Stimulated activated CD8-positive, alpha-beta memory T cell treated with anti-CD3 and anti-CD28 coated beads, Interleukin-4, amount 100 ng/mL, for 48 hours (primary cell): ENCODE results near the gene POFUT2.
A peak's percentile ranks its signal among the peaks of the same experiment; 100 is the strongest.

Source experiments
- DNase-seq: peaks from one replicate; pipeline ENCODE4 v3.0.0-alpha.2; 2020

POFUT2 gene, protein sequence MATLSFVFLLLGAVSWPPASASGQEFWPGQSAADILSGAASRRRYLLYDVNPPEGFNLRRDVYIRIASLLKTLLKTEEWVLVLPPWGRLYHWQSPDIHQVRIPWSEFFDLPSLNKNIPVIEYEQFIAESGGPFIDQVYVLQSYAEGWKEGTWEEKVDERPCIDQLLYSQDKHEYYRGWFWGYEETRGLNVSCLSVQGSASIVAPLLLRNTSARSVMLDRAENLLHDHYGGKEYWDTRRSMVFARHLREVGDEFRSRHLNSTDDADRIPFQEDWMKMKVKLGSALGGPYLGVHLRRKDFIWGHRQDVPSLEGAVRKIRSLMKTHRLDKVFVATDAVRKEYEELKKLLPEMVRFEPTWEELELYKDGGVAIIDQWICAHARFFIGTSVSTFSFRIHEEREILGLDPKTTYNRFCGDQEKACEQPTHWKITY

DNA sequence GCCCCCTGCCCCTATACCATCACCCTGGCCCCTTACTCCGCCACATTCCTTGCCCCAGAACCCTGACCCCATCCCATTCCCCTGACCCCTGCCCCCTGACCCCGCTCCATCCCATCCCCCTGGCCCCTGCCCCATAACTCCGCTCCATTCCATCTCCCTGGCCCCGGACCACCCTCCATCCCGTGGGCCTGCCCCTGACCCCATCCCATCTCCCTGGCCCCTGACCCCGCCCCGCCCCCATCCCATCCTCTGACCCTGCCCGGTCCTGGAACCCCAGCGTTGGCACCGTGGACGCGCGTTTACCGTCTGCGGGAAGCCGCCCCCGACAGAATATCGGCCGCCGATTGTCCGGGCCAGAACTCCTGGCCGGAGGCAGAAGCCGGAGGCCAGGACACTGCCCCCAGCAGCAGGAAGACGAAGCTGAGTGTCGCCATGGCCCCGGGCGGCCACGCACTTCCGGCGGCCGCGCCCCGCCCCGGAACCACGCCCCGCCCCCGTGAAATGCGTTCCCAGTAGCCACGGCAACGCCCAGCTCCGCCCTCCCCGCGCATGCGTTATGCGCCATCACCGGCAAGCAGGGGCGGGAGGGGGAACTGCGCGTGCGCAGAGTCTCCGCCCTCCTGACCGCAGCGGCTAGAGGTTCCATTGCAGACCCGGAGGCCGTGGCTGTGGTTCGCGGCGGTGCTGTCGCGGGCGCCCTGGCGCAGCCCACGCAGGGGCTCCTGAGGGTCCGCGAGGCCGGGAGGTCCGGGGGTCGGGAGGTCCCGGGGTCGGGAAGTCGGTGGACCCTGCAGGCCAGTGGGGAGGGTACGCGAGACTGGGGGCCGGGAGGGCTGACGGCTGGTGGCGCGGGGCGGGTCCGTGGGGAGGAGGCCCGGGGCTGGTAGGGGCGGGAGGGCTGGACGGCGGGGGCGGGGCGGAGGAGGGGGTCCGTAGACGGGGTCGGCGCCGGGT, at the start of gene POFUT2:
POFUT2 (minus strand) TSS at position 458 of the 954 bp plus-strand sequence; CDS start at position 434, 24 bp downstream.
- peak; percentile 99 for DNase-seq

DNA sequence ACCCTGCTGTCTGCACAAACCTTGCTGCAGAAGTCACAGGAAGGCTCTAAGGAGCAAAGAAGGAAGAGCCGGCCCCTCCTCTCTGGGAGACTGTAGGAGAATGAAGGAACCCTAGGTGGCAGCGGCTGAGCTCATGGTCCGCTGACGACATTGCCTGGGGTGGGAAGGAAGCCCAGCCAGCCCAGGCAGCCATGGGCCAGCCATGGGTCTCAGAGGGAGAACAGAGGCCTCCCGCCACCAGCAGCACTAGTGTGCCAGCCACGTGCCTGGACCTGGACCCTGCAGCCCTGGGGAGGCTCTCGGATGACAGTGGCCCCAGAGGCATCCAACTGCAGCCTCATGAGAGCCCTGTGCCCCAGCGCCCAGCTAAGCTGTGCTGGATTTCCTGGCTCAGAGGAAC, 49.2 kb upstream of the POFUT2 start:
- no peak for DNase-seq

DNA sequence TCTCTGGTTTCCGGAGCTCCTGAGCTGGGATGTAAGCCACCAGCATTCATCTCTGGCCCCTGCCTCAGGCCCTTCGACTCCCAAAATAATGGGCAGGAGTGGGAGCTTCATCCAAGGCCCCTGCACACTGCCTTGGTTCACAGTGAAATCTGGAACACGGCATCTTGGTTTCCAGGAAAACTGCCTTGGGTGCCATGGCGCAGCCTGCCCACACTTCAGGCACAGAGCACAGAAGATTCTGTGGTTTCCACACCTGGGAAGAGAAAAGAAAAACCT, 48.8 kb upstream of the POFUT2 start:
- DNase-seq = no peak

DNA sequence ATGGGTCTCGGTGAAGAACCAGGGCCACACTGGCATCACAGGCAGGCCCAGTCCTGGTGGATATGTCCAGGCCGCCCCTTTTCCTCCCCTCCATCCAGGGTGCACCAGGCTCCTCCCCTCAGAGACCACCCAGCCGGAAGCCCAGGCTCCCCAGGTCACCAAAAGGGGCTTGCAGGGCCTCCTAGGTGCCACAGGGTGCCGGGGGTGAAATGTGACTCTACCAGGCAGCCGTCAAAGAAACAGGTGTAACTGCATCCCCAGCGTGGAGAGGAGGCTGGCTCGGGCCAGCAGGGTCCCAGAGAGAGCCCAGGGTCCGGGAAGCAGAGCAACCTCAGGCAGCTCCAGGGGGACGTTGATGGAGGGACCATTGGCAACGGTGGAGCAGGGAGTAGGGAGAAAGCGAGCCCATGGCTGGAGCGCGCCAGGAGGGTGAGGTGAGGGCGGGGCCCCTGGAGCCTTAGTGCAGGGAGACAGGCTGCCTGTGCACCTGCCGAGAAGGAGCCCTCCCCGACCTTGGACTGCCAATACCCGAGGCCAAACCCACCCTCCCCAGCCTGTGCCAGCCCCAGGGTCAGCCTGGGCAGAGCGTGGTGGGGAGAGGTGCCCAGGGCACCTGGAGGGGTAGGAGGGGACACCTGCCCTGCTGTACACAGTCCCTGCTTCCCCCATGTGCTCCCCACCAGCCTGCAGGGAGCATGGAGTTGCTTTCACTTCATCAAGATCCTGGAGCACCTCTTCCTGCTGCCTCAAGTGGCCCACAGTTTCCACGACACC, 48.3 kb upstream of the POFUT2 start:
- no peak for DNase-seq

DNA sequence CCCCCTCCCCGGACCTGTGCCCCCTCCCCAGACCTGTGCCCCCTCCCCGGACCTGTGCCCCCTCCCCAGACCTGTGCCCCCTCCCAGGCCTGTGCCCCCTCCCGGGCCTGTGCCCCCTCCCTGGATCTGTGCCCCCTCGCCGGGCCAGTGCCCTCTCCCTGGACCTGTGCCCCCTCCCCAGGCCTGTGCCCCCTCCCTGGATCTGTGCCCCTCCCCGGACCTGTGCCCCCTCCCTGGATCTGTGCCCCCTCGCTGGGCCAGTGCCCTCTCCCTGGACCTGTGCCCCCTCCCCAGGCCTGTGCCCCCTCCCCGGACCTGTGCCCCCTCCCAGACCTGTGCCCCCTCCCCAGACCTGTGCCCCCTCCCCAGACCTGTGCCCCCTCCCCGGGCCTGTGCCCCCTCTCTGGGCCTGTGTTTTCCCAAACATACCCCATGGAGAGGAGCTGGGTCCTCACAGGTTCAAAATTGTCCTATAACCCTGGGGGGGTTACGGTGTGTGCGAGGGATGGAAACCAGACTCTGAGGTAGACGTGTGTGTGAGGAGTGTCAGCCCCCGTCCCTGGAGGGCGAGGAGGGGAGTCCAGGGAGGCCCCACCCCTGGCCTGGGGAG, 47.6 kb upstream of the POFUT2 start:
- no peak for DNase-seq

DNA sequence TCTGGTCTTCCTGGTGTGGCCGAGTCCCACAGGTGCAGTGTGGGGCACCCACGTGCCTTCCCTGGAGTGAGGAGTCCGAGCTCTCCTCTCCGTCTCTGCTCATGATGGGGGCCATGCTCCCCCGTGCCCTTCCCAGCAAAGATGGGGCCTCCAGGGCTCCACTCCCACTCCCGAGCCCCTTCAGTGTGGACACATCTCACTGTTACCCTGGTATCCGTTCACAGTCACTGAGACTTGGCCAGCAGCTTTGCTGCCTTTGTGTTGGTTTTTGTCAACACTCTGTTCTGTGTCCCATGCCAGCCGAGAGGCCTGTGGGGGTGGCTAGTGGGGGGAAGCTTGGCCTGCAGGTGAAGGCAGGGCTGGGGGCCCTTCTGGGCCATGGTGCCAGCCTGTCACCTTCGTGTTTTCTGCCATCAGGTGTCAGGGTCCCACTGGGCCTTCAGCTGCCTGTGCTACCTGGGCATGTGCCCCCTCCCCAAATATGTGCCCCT, 46.9 kb upstream of the POFUT2 start:
- no peak for DNase-seq

DNA sequence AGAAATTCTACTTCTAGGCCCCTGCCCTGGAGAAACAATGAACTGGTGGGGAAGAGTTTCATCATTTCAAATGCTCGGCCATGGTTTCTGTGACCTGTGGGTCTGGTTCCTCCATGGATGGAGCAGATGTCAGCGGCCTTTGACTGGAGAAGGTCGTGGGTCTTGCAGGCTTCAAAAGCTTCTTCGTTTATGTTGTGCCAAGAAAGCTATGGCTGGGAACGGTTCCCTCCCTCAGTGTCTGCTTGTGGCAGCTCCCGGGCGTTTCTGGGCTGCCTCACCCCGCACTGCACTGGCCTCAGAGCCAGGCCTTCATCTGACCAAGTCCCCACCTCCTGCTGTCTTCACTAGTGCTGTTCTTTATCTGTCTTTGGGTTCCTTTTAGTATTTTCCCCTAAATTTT, 46.4 kb upstream of the POFUT2 start:
- no peak for DNase-seq

DNA sequence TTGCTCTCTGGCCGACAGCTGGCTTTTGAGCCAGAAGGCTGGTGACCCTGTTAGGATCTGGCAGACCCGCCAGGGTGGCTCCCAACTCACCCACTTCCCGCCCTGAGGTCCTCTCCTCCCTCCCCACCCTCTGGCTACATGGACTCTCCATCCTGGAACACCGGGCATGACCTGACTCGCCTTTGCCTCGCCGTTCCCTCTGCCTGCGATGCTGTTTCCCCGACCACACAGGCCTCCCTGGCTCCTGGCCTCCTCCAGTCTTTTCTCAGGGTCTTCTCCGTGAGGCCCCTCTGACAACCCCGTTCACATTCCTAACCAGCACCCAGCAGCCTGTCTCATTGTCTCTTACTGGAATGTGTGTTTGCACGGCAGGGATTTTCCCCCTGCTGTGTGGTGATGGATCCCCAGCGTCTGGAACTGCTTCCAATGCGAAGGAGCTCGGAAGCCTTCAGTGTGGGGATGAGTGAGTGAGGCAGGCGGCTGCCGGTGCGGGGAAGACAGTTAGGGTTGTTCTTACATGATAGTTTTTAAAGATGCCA, 46.0 kb upstream of the POFUT2 start:
- DNase-seq = no peak

DNA sequence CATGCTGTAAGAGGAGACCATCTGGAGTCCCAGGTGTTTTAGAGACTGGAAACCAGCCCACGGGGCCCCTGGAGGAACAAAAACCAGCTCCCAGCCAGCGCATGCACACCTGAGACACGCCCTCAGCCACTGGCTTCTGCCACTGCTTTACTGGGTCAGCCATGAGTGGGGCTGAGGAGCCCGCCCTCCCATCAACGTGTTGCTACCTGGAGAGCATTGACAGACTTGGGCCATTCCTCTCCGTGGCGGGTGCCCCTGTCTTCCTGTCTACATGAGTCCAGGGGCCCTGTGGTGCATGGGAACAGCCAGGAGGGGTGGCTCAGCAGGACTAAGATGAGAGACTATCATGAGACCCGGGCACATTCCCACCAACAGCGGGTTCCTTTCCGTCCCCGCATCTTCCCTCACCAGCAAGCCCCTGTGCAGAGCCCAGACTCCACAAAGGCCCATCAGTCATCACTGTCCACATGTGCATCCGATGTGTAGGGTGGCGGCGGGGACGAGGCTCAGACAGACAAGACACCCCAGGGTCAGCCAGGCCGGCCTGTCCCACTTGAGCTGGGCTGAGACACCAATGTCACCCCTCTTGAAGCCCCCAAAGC, 45.4 kb upstream of the POFUT2 start:
- DNase-seq = no peak

DNA sequence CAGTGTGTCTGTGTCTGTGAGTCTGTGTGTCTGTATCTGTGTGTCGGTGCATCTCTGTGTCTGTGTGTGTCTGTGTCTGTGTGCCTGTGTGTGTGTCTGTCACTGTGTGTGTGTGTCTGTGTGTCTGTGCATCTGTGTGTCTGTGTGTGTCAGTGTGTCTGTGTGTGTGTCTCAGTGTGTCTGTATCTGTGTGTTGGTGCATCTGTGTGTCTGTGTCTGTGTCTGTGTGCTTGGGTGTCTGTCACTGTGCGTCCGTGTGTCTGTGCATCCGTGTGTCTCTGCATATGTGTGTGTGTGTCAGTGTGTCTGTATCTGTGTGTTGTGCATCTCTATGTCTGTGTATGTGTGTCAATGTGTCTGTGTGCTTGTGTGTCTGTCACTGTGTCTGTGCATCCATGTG, 44.7 kb upstream of the POFUT2 start:
- DNase-seq = no peak

DNA sequence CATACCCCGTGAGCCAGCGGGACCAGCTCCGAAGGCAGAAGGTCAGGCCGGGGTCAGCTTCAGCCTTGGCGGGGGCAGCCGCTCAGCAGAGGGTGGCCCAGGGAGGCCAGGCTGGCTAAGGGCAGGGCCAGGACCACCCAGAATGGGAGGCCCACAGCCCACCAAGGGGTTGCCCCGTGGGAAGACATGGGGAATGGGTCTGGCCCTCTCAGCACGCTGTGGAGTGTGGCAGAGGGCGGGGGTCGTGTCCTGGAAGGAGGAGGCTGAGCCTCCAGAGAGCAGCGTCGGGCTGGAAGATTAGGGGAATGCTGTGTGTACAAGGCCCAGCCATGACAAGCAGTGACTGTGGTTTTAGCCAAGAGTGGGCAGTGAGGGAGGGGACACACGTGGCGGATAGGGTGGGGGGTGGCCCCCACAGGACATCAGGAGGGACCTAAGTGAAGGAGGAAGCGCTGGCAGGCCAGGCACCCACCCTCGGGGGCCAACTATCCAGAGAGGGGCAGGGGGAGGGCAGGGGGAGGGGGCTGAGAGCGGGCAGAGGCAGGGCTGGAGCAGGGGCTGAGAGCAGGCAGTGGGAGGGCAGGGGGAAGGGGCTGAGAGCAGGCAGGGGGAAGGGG, 43.9 kb upstream of the POFUT2 start:
- no peak for DNase-seq

DNA sequence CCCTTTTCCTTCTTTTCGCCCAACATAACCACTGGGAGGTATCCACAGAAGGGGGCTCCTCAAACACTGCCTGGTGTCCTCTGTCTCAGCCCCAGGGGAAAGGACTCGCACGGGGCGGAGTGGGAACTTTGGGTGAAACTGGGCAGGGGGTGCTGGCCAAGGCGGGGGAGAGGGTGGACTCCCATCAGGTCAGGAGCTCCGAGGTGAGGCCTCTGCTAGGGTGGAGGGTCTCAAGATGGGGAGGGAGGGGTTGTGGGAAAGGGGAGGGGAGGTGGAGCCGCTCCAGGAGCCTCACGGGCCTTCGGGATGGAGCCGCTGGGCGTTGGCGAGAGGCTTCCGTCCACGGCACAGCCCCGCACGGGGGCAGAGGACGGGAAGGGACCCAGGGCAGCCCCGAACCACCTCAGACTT, 43.2 kb upstream of the POFUT2 start:
- DNase-seq = no peak

DNA sequence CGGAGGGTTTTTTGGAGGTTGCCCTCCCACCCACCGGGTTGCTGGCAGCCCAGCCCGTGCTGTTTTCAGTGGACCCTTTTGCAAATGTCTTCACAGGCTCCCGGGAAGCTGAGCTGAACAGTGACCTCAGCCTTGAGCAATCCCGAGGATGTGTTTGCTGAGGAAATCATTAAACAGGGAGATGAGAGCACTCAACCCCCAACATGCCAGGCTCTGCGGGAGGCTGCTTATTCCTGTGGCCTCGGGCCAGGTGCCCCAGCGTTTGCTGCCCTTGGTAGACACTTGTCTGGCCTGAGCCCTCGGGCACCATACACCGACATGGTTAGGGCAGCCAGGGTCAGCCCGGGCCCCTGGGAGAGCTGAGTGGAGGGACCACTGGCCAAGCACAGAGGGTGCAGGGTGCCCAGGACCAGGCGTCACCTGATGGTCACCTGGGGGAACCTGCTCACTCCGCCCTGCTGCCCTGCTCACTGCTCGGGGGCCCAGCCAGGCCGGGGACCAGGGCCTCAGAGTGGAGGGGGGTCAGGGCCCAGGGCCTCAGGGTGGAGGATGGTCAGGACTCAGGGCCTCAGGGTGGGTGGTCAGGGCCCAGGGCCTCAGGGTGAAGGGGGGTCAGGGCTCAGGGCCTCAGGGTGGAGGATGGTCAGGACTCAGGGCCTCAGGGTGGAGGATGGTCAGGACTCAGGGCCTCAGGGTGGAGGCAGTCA, 42.5 kb upstream of the POFUT2 start:
- DNase-seq = no peak

DNA sequence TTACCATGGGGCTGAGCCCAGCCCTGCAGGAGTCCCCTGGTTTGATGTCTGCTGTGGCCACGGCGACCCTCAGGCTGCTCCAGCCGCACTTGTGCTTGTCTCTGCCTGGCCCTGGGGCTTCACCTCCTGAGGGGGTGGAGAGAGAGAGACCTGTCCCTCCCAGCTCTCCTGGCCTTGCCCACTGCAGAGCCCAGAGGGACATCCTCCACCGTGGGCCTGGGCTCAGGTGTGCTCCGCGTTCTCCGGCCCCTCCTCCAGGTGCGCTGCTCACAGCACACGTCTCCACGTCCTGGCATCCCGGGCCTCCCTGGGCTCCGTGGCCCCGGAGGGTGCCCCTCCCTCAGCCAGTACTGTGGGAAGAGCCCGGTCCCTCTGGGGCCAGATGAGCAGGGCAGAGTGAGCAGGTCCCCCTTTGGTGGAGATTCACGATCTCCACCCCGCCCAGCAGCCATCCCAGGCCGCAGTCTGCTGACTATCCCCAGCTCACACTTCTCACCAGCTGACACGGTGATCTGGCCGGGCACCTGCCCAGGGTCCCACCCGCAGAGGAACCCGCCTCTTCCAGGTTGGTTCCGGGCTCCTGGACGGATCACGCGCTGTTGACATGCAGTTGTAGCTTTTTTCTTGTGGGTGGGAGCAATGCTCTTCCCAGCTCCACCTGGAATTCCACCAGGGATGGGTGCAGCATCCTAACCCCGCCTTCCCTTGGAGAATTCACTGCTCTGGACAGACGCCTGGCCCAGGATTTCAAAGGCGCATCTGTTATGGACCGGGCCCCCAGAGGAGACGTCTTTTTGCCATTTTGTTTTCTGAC, 41.8 kb upstream of the POFUT2 start:
- DNase-seq = no peak

DNA sequence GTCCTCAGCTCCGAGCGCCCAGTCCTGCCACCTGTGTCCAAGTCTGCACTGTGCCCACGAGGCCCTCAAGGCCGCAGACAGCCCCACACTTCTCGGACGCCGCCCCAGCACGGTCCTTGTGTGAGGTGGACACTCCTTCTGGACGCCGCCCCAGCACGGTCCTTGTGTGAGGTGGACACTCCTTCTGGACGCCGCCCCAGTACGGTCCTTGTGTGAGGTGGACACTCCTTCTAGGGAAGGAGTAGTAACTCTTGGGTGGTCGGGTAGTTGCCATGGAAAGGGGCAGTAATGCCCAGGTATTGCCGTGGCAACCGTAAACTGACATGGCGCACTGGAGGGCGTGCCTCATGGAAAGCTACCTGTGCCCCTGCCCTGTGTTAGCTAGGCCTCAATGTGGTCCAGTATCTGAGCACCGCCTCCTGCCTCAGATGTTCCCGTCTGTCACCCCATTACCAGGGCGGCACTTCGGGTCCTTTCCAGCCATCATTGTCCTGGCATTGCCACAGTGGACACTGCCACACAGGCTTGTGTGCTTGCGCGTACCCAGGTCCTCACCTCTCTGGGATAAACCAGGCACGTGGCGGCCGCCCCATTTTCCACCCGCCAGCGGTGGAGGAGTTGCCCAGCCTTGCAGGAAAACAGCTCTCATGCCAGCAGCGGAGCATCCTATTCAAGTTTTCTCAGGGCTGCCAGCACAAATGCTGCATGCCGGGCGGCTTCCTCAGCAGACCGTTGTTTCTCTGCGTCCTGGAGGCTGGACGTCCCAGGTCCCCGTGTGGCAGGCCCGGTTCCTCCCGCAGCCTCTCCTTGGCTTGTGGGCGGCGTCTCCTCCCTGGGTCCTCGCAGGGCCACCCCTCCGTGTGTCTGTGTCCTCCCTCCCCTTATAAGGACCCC, 40.8 kb upstream of the POFUT2 start:
- no peak for DNase-seq

DNA sequence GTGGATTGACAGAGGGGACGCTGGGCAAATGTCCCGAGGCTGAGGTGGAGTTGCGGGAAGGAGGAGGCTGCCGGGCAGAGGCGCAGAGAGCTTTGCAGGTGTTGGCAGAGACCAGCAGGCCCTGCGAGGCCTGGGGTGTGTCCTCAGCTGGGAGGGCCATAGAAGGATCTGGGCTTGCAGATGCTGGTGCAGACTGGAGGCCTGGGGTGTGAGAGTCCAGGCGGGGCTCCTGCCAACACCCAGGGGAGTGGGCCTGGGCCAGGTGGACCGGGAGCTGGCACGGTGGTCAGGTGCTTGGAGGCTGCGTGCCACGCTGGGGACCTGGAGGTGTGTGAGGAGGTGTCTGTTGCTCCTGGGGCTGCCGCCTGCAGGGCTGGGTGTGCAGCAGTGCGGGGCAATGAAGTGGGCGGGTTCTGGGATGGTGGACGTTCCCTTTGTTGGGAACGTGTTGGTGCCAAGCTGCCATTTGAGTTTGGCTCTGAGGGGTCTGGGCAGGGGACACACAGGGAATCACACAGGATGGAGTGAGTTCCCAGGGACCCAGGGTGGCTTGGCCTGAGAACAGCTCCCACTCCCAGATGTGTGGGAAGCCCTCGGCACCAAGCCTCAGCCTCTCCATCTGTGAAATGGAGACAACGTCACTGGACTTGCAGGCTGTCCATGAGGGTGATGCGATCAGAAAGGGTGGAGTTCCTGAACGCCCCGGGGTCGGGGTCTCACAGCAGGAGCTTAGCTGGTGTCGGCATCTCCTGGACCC, 39.9 kb upstream of the POFUT2 start:
- no peak for DNase-seq

DNA sequence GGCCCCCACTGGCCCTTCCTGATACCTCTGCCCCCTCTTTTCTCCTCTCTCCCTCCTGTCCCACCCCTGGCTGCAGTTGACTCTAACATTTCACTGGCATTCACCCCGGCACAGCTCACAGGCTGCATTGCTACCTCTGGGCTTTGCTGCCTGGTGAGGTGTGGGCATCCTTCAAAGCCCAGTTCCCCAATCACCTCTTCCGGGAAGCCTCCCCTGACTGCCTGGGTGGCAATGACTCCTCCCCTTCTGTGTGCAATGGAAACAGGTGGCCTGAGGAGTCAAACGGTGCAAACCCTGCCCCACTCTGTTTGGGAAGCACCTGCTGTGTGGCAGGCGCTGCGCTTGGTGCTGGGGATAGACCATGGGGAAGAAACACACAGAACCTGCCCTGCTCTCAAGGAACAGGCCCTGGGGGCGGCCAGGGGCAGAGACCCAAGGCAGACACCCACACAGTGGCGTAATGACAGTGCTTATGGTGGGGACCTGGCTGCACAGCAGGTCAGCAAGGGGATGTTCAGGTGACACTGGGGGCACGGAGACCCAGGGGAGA, 39.3 kb upstream of the POFUT2 start:
- no peak for DNase-seq
